K562 (cell line): Measurements from ENCODE around the gene CCDC137. TPM values are rescaled to one million over a fixed set of nuclear protein-coding genes. Genes with fewer than 3 reads are reported as not detected.

ENCODE experiments used
- ARID2 ChIP-seq: fragments of 450-650 bp; IDR thresholded peaks from 2 replicates; pipeline ENCODE4 v1.6.1; 2017; ENCODE audit warnings: antibody characterized with exemption, mild to moderate bottlenecking
- CREB5 ChIP-seq: fragments of 250-450 bp; sonication (Bioruptor Pico); IDR thresholded peaks from 2 replicates; pipeline ENCODE4 v1.5.0; 2020; ENCODE audit warnings: mild to moderate bottlenecking
- CXXC5 ChIP-seq: fragments of 250-450 bp; sonication (Bioruptor Pico); IDR thresholded peaks from 2 replicates; pipeline ENCODE4 v1.8.0; 2022; ENCODE audit warnings: inconsistent platforms, mild to moderate bottlenecking, moderate library complexity
- DNMT1 ChIP-seq: fragments of 450-650 bp; IDR thresholded peaks from 2 replicates; pipeline ENCODE4 v1.6.1; 2016; ENCODE audit warnings: antibody characterized with exemption, mild to moderate bottlenecking
- EGR1 ChIP-seq: fragments of 450-650 bp; conservative IDR thresholded peaks from 2 replicates; pipeline ENCODE4 v1.6.1; 2017; ENCODE audit warnings: mild to moderate bottlenecking
- ETS2 ChIP-seq: IDR thresholded peaks from 2 replicates; pipeline ENCODE4 v1.6.1; 2016; ENCODE audit warnings: borderline replicate concordance, missing genetic modification characterization, mild to moderate bottlenecking, moderate library complexity, missing compliant biosample characterization; ENCODE audit not compliant: poor library complexity, severe bottlenecking
- FOXJ2 ChIP-seq: fragments of 200-800 bp; sonication (Bioruptor generic); IDR thresholded peaks from 2 replicates; pipeline ENCODE4 v1.6.1; 2016; ENCODE audit warnings: missing genetic modification characterization, missing compliant biosample characterization
- IRF9 ChIP-seq: fragments of 450-650 bp; IDR thresholded peaks from 2 replicates; pipeline ENCODE4 v1.6.1; 2016; ENCODE audit warnings: missing biosample characterization, missing genetic modification characterization
- KLF10 ChIP-seq: fragments of 250-450 bp; sonication (Bioruptor Pico); IDR thresholded peaks from 2 replicates; pipeline ENCODE4 v1.6.1; 2021; ENCODE audit warnings: matching md5 sums
- MAX ChIP-seq: sonication (generic); formaldehyde crosslinking; IDR thresholded peaks from 2 replicates; pipeline ENCODE4 v1.9.0; 2022; ENCODE audit warnings: mild to moderate bottlenecking, missing genetic modification reagents
- MCM3 ChIP-seq: fragments of 450-650 bp; IDR thresholded peaks from 2 replicates; pipeline ENCODE4 v1.6.1; 2016
- MEIS2 ChIP-seq: fragments of 450-650 bp; IDR thresholded peaks from 2 replicates; pipeline ENCODE4 v1.6.1; 2014; ENCODE audit warnings: mild to moderate bottlenecking; ENCODE audit not compliant: partially characterized antibody
- NBN ChIP-seq: fragments of 450-650 bp; IDR thresholded peaks from 2 replicates; pipeline ENCODE4 v1.6.1; 2016; ENCODE audit warnings: low read depth, mild to moderate bottlenecking
- NR3C1 ChIP-seq: sonication (generic); formaldehyde crosslinking; IDR thresholded peaks from 2 replicates; pipeline ENCODE4 v1.8.1; 2022; ENCODE audit warnings: missing genetic modification reagents
- NR4A1 ChIP-seq, 2 experiments: fragments of 250-450 bp in 1 of 2; fragments of 450-650 bp in 1 of 2; sonication (Bioruptor Pico) in 1 of 2; IDR thresholded peaks; 2 replicates each; pipeline versions ENCODE4 v1.4.0 to v1.6.1; 2016 to 2020; ENCODE audit warnings: mild to moderate bottlenecking in 2 of 2, missing compliant biosample characterization in 1 of 2, missing genetic modification characterization in 1 of 2, moderate library complexity in 1 of 2
- PCBP1 ChIP-seq: fragments of 200-400 bp; formaldehyde crosslinking; IDR thresholded peaks from 2 replicates; pipeline ENCODE4 v1.6.1; 2018; ENCODE audit warnings: mild to moderate bottlenecking, low read depth, low read length; ENCODE audit not compliant: poor library complexity, severe bottlenecking
- POLR2A ChIP-seq: fragments of 450-650 bp; conservative IDR thresholded peaks from 2 replicates; pipeline ENCODE4 v1.6.1; 2016
- POU5F1 ChIP-seq: fragments of 150-350 bp; IDR thresholded peaks from 2 replicates; pipeline ENCODE4 v1.6.1; 2014; ENCODE audit warnings: borderline replicate concordance, low read length, low read depth, mild to moderate bottlenecking; ENCODE audit not compliant: partially characterized antibody
- SFPQ ChIP-seq: fragments of 200-400 bp; formaldehyde crosslinking; IDR thresholded peaks from 2 replicates; pipeline ENCODE4 v1.6.1; 2017; ENCODE audit warnings: mild to moderate bottlenecking, low read depth, low read length, moderate library complexity
- TAL1 ChIP-seq: fragments of 450-650 bp; IDR thresholded peaks from 2 replicates; pipeline ENCODE4 v1.6.1; 2016; ENCODE audit warnings: mild to moderate bottlenecking
- ZNF23 ChIP-seq: fragments of 250-450 bp; sonication (Bioruptor Pico); IDR thresholded peaks from 2 replicates; pipeline ENCODE4 v1.4.0; 2020; ENCODE audit warnings: mild to moderate bottlenecking
- ZNF263 ChIP-seq: sonication (generic); formaldehyde crosslinking; IDR thresholded peaks from 2 replicates; pipeline ENCODE4 v1.8.0; 2022; ENCODE audit warnings: mild to moderate bottlenecking, missing genetic modification reagents, borderline replicate concordance
- ZNF561 ChIP-seq: fragments of 450-650 bp; formaldehyde crosslinking; conservative IDR thresholded peaks from 2 replicates; pipeline ENCODE4 v1.4.0; 2020; ENCODE audit warnings: mild to moderate bottlenecking, moderate library complexity
- ZNF57 ChIP-seq: fragments of 450-650 bp; formaldehyde crosslinking; IDR thresholded peaks from 2 replicates; pipeline ENCODE4 v1.4.0; 2020; ENCODE audit warnings: mild to moderate bottlenecking, moderate library complexity
- ZNF830 ChIP-seq: fragments of 250-450 bp; sonication (Bioruptor Pico); IDR thresholded peaks from 2 replicates; pipeline ENCODE4 v1.5.0; 2021; ENCODE audit warnings: mild to moderate bottlenecking
- ZZZ3 ChIP-seq: fragments of 450-650 bp; IDR thresholded peaks from 2 replicates; pipeline ENCODE4 v1.6.1; 2016; ENCODE audit warnings: antibody characterized with exemption, mild to moderate bottlenecking, moderate library complexity
- polyA plus RNA-seq, 8 experiments: library from polyadenylated mRNA; depleted of rRNA in 4 of 8; stranded (reverse) in 5 of 8; unstranded in 3 of 8; fragments of >200 nt; fragmentation: Nextera tagmentation in 2 of 8; fragmentation: Illumina TruSeq in 1 of 8; extraction: Ambion mirVana in 2 of 8; extraction: Trizol in 1 of 8; gene quantifications; 2 replicates each; pipeline versions ENCODE4 v1.2.1 to v1.2.3, GENCODE V29; 2011 to 2014; ENCODE audit warnings: inconsistent platforms in 1 of 8, missing spikeins in 1 of 8
- total RNA-seq, 7 experiments: library from RNA; depleted of rRNA in 6 of 7; stranded (reverse); fragments of >200 nt in 6 of 7; fragmentation: Illumina TruSeq in 2 of 7; extraction: Trizol in 2 of 7; gene quantifications; 2 replicates each; pipeline versions ENCODE4 v1.2.1 to v1.2.3, GENCODE V29; 2011 to 2021; ENCODE audit warnings: low replicate concordance in 1 of 7

The CCDC137 gene
- total and polyA plus RNA-seq, 9 of the 15 experiments (the other 6 are each of a cell fraction or from before 2014, with no cell fraction given) = 2.3 to 68.1 (median 38.3) TPM

GRCh38 chr17:81636505-81637288 lies 29.8 kb upstream of the CCDC137 start, which contains the start of the genes NPLOC4 and TSPAN10 (continued):
- TF ChIP-seq ZNF263 (CRISPR knock-in tag) (no peak), POU5F1 (no peak), ZNF57 (CRISPR knock-in tag) (no peak), SFPQ (no peak), POLR2A (no peak), NR3C1 (no peak), TAL1 (no peak), NBN (no peak), ZZZ3 (no peak), NR4A1 (CRISPR knock-in tag; IDR thresholded peaks at IDR 0.05) (0 out of 2 replicates have a peak, but pooled peaks have one; percentile 34), NR4A1 (tag; IDR thresholded peaks at IDR 0.05) (peak; percentile 48; the same call in 1 of the 2 replicates), CREB5 (CRISPR knock-in tag) (no peak), MCM3 (no peak), EGR1 (peak; percentile 99), ZNF23 (CRISPR knock-in tag) (no peak), FOXJ2 (tag) (no peak), ETS2 (peak; percentile 68), ZNF561 (no peak), MAX (CRISPR knock-in tag) (peak; percentile 6; the same call in 1 of the 2 replicates), DNMT1 (no peak), MEIS2 (peak; percentile 83), ZNF830 (CRISPR knock-in tag) (no peak), ARID2 (no peak), IRF9 (tag) (no peak), KLF10 (CRISPR knock-in tag) (no peak), PCBP1 (no peak), CXXC5 (CRISPR knock-in tag) (peak; percentile 95)
